HS-5 (cell line): ENCODE results near the gene SERPINA12.

Source experiments
- DNase-seq: peaks from one replicate; pipeline ENCODE4 v3.0.0-alpha.2; 2012; ENCODE audit warnings: low read depth

SERPINA12 gene

DNA sequence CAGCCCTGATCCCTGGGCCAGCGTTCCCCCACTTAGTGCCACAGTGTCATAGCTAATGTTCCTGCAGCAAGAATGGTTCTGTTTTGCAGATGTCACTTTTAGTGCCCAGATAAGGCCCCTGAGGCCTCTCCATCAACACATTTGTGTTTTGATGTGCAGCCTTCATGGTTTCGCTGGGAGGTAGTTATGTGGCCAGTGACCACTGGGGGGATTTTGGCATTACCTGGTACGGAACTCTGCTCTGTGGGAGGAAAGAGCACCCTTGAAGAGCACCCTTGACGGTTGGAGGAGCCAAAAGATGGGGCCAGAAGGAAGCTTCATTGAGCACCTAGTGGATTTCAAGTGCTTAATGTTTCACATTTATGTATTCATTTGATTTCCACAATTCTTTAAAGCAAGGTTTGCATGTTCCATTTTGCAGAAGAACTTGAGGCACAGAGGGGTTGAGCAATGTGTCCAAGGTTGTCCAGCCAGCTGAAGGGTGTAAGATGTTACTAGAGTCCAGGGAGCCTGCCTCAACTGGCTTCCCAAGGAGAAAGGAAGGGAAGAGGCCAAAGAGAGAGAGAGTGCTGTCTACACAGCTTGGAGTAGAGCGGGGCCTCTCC is 69.7 kb downstream of the SERPINA12 start:
- no peak for DNase-seq
